NCI-H82 treated with DMSO at 0.1 percent for 48 hours (cell line): Measurements from ENCODE around the gene SLC2A6.

Source experiments
- DNase-seq: peaks from one replicate; lab custom pipeline; 2025; ENCODE audit not compliant: unreplicated experiment; lab: John Stamatoyannopoulos, UW

SLC2A6 gene

DNA sequence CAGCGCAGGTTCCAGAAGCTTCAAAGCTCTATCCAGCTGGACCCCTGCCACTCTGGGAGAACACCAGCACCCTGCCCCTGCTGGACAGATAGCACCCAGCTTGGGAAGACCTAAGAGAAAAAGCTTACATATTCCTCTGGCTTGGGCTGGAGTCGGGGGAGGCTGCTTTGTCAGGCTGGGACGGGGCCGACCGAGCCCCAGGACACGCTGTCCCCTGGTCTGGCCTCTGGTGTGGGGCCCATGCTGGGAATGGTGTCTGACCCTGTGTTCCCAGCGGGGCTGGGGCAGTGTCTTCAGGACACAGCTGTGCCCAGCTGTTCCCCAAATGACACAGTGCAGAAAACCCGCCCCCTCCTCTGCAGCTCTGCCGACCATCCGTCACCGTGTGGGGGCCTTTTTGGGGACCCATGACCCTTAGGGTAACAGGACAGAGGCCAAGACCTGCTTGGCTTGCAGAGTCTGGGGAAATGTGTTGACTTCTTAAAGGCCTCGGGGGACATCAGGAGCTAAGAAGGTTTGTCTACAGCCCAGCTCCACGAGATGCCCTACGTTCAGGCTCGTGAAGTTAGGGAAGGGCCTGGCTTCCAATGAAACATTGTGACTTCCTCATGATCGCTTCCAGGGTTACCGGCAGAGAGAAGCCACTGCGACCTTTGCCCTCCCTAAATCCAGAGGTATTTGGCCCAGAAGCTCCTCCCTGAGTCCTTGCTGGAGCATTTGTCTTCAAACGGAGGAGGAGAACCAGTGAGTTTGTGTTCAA, 20.4 kb upstream of the SLC2A6 start:
- no peak for DNase-seq

DNA sequence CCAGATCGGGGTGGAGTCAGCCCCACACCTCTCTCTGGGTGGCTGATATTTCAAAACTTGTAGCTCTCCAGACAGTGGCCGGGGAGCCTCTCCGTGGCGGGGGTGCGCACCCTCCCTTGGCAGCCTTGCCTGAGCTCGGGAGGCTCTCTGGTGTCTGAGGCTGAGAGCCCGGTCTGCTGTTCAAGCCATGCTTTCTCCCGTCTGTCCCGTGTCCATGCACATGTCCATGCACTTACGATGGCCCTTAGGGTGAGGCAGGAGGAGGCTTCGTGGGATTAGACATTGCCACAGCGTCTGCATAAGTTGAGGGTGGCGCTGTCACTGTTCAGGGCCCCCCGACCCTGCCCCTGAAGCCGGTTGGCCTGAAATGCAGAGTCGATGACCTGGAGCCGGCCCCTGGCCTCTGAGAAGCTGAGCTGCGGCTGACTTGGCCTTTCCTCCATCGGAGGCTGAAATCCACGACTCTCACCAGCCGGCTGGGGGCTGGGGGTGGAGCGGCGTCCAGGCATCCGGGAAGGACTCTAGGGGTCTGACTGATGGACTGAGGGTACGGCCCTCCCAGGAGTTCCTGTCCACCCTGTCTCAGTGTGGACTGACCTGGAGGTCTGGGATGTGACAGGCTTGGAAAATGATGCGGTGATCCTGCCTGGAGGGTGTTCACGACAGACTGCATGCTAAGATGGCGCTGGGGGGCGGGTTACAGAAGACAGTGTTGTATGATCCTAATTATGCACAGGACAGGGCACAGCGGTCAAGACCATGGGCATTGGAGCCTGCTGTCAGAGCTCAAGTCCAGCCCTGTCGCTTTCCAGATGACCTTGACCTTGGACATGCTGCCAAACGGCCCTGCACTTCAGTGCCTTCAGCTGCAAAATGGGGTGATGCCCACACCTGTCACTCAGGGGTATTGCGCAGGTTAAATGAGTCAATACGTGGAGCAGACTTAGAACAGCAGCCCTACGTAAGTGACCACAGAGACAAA, 18.3 kb upstream of the SLC2A6 start:
- no peak for DNase-seq

DNA sequence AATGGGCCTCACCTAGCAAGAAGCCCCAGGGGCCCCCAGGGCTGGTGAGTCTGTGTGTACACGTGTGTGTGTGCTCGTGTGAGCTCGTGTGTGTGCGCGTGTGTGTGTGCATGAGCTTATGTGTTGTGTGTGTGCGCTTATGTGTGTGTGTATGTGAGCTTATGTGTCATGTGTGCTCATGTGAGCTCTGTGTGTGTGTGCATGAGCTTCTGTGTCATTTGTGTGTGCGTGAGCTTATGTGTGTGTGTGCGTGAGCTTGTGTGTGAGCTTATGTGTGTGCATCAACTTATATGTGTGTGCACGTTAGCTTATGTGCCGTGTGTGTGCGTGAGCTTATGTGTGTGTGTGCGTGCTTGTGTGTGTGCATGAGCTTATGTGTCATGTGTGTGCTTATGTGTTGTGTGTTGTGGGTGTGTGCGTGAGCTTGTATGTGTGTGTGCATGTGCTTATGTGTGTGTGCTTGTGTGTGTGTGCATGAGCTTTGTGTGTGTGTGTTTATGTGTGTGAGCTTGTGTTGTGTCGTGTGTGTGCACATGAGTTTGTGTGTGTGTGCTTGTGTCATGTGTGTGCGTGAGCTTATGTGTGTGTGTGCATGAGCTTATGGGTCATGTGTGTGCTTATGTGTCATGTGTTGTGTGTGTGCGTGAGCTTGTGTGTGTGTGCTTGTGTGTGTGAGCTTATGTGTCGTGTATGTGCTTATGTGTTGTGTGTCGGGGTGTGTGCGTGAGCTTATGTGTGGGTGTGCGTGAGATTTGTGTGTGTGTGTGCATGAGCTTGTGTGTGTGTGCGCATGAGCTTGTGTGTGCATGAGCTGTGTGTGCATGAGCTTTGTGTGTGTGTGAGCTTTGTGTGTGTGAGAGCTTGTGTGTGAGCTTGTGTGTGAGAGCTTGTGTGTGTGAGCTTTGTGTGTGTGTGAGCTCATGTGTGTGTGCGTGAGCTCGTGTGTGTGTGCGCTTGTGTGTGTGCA, 16.7 kb upstream of the SLC2A6 start:
- no peak for DNase-seq

DNA sequence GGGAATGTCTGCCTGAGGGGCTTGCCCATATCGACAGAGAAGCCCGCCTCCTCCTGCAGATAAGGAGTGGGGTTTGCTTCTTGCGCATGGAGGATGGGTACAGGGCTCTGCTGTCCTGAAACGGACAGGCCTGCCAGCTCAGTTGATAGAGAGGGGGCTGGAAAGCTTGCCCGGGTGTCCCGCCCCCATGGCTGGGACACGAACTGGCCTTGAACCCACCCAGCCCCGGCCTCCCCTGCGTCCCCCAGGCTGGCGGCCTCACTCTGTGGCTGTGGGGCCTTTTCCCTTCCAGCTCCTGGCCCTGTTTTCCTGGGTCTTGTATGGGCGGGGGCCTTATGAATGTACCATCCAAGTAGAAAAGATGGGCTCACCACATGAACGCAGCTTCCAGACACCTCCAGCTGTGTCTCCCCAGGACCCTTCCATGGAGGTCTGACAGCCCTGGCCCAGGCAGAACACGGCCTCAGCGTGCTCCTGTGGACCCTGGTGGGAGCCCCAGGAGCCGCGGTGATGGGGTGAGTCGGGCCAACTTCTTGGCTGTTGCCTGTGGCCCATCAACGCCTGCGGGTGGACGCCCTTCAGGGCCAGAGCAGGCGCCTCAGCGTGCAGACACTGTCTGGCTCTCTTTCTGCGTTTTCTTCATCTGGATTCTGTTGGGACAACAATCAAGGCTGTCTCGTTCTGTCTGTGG, 15.9 kb upstream of the SLC2A6 start:
- no peak for DNase-seq

DNA sequence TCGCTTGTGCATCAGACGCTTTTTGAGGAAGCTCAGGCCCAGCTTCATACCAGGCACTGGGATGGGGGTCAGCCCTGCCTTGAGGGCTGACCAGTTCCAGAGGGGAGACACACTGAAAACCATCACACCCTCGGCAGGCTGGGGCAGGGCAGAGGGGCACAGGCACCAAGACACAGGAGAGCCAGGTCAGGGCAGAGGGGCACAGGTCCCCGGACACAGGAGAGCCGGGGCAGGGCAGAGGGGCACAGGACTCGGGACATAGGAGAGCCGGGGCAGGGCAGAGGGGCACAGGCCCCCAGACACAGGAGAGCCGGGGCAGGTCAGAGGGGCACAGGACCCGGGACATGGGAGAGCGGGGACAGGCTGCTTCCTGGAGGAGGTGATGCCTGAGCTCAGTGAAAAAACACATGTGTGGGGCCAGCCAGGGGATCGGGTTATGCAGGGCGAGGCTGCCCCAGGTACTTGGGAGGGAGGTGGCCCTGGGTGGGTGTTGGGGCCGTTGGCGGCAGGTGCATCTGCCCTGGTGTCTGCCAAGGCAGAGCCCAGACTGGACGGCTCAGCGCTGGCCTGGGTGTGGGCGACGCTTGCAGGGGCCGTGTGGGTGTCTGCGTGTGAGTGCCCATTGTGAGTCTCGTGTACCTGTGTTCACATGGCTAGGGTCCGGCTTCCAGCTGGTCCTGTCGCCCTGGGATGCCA, 15.1 kb upstream of the SLC2A6 start:
- no peak for DNase-seq

DNA sequence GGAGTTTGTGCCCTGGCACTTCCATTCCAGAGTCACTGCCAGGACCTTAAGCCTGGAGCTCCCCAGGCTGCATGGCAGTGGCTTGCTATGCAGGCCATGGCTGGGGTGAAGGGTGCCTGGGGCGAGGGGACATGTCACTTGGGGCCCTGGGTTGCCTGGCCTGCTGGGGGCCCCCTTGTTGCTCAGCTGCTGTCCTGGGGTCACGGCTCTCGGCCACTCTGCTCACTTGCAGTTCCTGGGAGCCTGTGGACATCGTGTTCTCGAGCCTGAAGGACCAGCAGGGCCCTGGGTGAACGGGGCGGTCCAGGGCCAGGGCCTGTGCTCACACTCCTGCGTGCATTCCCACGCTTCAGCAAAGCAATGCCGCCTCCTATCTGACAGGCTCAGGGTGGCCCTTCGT, 14.5 kb upstream of the SLC2A6 start:
- DNase-seq, result no peak

DNA sequence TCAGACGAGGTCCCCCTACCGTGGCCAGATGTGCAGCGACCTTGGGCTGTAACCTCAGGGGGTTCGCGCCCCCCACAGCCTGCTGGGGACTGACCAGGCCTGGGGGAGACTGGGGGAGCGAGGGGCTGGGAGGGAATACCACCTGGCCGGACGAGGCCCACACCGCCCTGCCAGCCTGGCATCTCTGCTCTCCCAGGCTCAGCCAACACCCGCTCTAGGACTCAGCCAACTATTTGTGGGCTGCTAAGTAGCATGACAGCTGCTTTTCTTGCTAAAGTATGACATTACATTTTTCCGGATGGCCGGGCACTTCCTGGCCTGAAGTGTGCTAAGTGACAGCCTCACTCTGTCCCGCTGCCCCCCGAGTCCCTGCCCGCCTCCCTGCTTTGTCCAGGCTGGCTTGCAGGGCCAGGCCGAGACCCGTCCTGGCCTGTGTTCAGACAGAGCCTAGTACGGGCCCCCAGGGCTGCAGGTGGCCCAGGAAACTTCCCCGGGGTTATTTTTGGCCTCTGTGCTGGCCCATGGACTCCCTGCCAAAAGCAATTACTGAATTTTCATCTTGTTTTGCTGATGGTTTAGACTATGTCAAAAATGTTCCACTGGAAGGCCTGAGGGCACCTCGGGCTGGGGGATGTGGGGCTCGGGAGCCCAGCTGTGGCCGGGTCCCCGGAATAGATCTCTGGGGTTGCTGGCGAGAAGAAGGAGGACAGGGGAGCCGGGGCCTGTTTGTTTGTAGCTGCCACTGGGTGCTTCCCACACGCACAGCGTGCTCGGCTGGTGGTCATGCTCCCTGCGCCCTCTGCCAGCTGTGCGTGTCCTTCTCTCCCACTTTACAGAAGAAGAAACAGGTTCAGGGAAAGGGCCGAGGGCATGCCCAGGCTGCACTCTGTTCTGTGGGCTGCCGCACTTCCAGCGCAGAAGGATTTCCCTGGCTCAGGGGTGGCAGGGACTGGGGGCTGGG, 13.4 kb upstream of the SLC2A6 start:
- no peak for DNase-seq

DNA sequence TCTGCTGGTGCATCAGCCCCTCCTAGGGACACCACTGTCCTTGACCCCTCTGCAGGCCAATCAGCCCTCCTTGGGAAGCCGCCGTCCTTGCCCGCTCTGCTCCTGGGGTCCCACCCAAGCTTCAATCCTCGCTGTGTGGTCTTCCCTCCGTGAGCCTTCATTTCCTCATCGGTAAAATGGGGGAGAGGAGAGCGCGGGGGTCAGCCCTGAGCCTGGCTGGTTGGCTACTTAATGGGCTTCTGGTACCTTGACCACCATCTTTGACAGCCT, 12.7 kb upstream of the SLC2A6 start:
- no peak for DNase-seq

DNA sequence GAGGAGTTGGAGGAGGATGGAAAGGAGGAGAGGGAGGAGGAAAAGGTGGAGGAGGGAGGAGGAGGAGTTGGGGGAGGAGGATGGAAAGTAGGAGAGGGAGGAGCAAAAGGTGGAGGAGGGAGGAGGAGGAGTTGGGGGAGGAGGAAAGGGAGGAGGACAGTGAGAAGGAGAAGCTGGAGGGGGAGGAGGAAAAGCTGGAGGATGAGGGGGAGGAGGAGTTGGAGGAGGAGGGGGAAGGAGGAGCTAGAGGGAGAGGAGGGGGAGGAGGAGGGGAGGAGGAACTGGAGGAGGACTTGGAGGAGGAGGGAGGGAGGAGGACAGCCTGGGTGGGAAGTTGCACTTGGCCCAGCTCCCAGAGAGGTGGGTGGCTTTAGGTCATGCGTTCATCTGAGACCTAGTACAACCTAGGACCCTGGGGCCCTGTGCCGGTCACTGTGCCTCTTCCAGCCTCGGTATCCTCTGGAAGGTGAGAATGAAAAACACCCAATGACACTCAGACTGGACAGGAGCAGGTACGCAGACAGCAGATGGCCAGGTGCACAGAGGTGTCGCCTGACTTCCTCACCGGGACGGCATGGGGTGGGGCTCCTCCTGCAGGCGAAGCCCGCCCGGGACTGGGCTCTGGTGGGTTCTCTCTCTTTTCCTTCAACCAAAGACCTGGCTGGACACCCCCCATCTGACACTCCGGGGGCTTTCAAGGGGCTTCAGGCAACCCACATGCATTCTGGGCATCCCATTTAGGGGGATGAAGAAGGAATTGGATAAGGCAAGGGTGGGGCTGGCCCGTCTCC, 12.2 kb upstream of the SLC2A6 start:
- no peak for DNase-seq

DNA sequence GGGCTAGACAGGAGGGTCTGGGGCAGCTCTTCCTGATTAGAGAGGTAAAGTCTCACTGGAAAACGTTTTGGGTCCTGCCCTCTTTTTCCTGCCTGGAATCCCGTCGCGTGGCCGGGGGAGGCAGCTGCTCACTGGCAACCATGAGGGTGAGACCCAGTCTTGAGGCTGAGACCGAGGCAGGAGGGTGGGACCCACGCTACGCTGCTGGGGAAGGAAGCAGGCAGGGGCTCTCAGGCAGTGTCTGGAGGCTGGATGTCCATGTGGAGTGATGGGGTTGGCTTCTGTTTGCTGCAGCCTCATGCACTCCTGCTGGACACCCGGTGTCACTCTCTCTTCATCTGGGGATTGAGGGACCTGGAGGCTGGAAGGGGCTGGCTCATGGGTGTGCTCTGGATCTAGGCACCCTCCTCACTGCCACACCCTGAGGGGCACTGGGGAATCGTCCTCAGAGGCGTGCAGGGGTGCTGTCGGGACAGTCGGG, 11.3 kb upstream of the SLC2A6 start:
- no peak for DNase-seq

DNA sequence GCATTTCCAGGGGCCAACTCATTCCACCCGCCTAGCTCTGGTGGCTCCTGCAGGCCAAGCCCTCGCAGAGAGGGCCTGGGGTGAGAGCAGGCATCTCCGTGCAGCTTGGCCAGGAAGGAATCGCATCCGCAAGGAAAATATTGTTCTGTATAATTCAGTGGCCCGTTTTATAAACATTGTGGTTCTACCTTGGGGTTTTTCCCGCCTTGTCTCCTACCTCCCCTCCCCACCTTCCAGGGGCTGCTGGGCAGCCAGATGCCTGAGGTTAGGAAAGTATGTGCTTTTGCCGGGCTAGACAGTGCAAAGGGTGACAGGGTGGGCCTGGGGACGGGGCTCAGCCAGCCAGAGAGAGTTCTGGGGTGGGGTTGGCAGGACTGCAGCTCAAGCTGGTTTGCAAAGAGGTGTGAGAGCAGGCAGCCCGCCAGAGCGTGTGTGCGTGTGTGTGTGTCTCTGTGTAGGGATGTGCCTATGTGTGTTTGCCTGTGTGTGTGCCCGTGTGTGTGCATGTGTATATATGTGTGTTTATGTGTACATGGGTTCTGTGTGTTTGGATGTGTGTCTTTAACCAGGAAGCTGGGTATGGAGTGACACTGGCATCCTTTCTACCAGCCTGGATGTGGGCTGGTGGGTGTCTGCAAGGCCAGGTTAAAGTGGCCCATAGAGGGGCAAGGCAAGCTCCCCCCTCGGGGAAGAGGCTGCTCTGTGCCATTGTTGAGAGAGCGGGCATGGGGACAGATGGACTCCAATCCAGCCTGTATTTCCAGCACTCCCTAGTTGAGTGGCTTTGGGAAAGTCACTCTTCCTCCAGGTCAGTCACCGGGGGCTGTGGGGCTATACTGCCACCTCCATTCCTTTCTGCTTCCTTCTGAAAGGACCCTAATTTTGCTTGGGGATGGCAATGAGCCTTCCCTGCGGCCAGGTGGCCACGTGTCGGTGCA, 10.6 kb upstream of the SLC2A6 start:
- no peak for DNase-seq

DNA sequence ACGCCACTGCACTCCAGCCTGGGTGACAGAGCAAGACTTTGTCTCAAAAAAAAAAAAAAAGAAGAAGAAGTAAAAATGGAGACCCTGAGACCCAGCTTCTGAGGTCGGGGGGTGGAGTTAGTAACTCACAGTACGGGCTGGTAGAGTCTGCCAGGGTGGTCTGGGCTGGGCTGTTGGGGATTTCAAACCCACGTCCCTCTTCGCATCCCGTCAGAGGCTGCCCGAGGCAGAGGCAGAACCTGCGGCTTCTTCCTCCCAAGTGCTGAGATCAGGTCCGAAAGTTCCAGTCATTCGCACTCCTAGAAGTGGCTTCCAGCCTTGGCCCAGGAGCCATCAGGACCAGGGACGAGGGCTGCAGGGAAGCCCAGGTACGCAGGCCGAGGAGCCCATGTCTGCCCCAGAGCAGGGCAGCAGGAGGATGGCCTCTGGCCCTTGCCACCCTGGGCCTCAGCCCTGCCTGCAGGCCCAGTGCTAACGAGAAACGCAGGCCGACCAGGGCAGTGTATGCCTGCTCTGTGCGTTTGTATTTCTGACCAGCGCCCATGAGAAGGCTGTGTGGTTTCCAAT, 9.9 kb upstream of the SLC2A6 start:
- DNase-seq, result no peak

DNA sequence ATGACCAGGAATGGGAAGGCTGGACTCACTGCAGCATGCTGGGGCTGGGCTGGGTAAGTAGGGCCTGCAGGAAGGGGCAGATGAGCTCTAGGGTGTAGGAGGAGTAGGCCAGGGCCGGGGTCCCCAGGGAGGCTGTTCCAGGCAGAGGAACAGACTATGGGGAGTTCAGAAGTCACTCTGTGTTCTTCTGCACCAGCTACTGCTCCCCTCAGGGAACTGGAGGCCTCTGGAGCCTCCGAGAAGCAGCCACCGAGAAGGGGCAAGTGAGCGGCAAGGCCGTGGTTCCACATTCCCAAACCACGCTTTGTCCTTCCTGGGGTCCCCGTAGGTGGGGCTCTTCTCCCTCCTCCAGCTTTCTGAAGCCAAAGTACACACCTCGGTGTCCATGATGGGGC, 8.4 kb upstream of the SLC2A6 start:
- no peak for DNase-seq

DNA sequence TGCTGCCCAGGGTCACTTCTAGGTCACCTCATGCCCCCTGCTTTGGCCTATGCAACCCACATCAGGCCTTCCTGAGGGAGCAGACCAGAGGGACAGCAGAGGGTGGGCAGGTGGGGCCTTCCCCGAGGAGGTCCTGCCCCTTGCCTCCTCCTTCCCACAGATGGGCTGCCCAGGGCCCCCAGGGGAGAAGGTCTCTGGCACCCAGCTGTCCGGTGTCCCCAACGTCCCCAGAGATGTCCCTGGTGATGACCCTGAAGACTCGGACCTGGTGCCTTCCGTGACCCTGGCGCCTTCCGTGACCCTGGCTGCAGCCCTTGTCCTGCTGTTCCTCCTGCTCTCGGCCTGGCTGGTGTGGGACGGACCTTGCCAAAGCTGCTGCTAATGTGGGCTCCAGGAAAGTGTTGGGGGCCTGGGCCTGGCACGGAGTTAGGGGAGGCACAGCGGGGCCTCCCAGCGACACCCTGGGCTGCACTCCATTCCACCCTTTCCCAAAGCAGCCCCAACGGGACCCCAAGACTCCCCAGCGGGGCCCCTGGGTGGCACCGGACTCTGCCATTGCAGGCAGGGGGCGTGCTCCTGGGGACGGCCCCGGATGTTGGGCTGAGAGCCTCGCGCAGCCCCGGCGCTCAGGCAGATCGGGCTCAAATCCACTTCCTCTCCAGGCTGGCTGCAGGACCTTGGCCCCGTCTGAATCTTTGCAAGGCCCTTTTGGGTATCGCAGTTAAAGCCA, 6.8 kb upstream of the SLC2A6 start:
- no peak for DNase-seq

DNA sequence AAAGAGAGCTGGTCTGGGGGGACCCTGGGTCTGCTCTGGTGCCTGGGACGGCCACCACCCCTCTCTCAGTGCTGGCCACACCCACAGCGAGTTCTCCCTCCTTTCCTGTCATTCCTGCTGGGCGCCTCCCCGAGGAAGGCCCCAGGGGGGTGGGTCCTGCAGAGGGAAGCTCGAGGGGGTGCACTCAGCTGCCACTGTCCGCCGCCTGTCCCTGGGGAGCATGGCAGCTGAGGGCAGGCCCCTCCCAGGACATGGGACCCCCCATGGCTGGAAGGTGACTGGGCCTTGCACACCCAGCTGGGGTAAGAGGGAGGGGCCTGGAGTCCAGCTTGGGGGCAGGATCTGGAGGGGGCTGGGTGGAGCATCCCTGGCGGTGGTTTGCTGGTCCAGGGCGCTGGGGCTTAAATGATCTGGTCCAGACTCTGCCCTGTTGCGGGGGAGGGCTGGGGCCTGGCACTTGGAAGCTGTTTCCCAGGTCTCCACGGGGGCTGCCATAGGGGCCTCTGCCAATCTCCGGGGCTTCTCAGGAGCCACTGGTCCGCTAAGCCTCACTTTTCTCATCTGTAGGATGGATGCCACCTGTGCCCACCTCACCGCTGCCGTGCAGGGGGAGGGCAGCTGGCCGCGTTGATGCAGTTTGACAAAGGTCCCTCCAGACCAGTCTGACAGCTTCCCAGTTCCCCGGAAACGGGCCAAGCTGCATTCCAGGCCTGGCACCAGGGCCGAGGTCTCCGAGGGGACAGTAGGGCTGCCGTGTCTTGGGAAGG, 6.0 kb upstream of the SLC2A6 start:
- no peak for DNase-seq
